ENCODE data around the gene MSI2. TPM values are rescaled to one million over a fixed set of nuclear protein-coding genes. Genes with fewer than 3 reads are reported as not detected.

The MSI2 gene
- total RNA-seq, 1 experiment from 2014 or later: 169 TPM

GRCh38 chr17:57432507-57433277 is 176.4 kb downstream of the MSI2 start:
- H3K79me2 ChIP-seq (ENCODE audit: low read length): peaks cover 99% of the 10 kb centered on the region
- H3K9me2 ChIP-seq (replicated peaks; ENCODE audit: insufficient read depth, low read length): no peaks in the 10 kb centered on the region
- peak overlapping the region; percentile 17; the same call in 1 of the 2 replicates for H3K27ac ChIP-seq (ENCODE audit: low read length)
- no peak overlapping the region for H3K4me2 ChIP-seq (ENCODE audit: low read depth, low read length, poor library complexity, severe bottlenecking)
- H4K20me1 ChIP-seq (ENCODE audit: insufficient read depth, low read depth, low read length): no peaks in the 10 kb centered on the region
- H3K4me1 ChIP-seq (ENCODE audit: low read length): peaks cover 65% of the 10 kb centered on the region
- no peak overlapping the region for H3K4me3 ChIP-seq (ENCODE audit: low read length)
- H3K9me3 ChIP-seq (ENCODE audit: low read length): no peaks in the 10 kb centered on the region
- no peak overlapping the region for H2AFZ ChIP-seq (ENCODE audit: low read length)
- DNase-seq: no peak
- H3K27me3 ChIP-seq (ENCODE audit: low read length): no peaks in the 10 kb centered on the region
- H3K36me3 ChIP-seq (ENCODE audit: insufficient read depth, low read length): no peaks in the 10 kb centered on the region
- H3K9ac ChIP-seq (ENCODE audit: low read length): no peak overlapping the region

GRCh38 chr17:57433452-57433851 is 177.1 kb downstream of the MSI2 start:
- Histone ChIP-seq H3K79me2 (ENCODE audit: low read length) (peaks cover 100% of the 10 kb centered on the region), H3K9me3 (ENCODE audit: low read length) (no peaks in the 10 kb centered on the region), H3K9ac (ENCODE audit: low read length) (no peak overlapping the region), H3K27ac (ENCODE audit: low read length) (peak overlapping the region; percentile 17; the same call in 1 of the 2 replicates), H3K9me2 (replicated peaks; ENCODE audit: insufficient read depth, low read length) (no peaks in the 10 kb centered on the region), H3K4me2 (ENCODE audit: low read depth, low read length, poor library complexity, severe bottlenecking) (no peak overlapping the region), H4K20me1 (ENCODE audit: insufficient read depth, low read depth, low read length) (no peaks in the 10 kb centered on the region), H3K4me1 (ENCODE audit: low read length) (peaks cover 65% of the 10 kb centered on the region), H3K27me3 (ENCODE audit: low read length) (no peaks in the 10 kb centered on the region), H3K4me3 (ENCODE audit: low read length) (no peak overlapping the region), H3K36me3 (ENCODE audit: insufficient read depth, low read length) (no peaks in the 10 kb centered on the region), H2AFZ (ENCODE audit: low read length) (no peak overlapping the region)
- no peak for DNase-seq

GRCh38 chr17:57434361-57434760 is 178.0 kb downstream of the MSI2 start:
- Histone ChIP-seq H3K4me3 (ENCODE audit: low read length) (no peak overlapping the region), H3K4me2 (ENCODE audit: low read depth, low read length, poor library complexity, severe bottlenecking) (no peak overlapping the region), H3K36me3 (ENCODE audit: insufficient read depth, low read length) (no peaks in the 10 kb centered on the region), H3K79me2 (ENCODE audit: low read length) (peaks cover 100% of the 10 kb centered on the region), H3K9me3 (ENCODE audit: low read length) (no peaks in the 10 kb centered on the region), H3K27ac (ENCODE audit: low read length) (peak overlapping the region; percentile 93), H3K9me2 (replicated peaks; ENCODE audit: insufficient read depth, low read length) (no peaks in the 10 kb centered on the region), H3K27me3 (ENCODE audit: low read length) (no peaks in the 10 kb centered on the region), H3K9ac (ENCODE audit: low read length) (no peak overlapping the region), H2AFZ (ENCODE audit: low read length) (no peak overlapping the region), H3K4me1 (ENCODE audit: low read length) (peaks cover 65% of the 10 kb centered on the region), H4K20me1 (ENCODE audit: insufficient read depth, low read depth, low read length) (no peaks in the 10 kb centered on the region)
- DNase-seq: no peak

- peak overlapping the region; percentile 93 for H3K27ac ChIP-seq (ENCODE audit: low read length)
- H3K4me3 ChIP-seq (ENCODE audit: low read length): no peak overlapping the region
- H3K27me3 ChIP-seq (ENCODE audit: low read length): no peaks in the 10 kb centered on the region
- H3K36me3 ChIP-seq (ENCODE audit: insufficient read depth, low read length): no peaks in the 10 kb centered on the region
- no peaks in the 10 kb centered on the region for H3K9me3 ChIP-seq (ENCODE audit: low read length)
- peaks cover 80% of the 10 kb centered on the region for H3K4me1 ChIP-seq (ENCODE audit: low read length)
- peak overlapping the region; percentile 48 for H3K9ac ChIP-seq (ENCODE audit: low read length)
- no peaks in the 10 kb centered on the region for H4K20me1 ChIP-seq (ENCODE audit: insufficient read depth, low read depth, low read length)
- peaks cover 100% of the 10 kb centered on the region for H3K79me2 ChIP-seq (ENCODE audit: low read length)
- H3K9me2 ChIP-seq (replicated peaks; ENCODE audit: insufficient read depth, low read length): no peaks in the 10 kb centered on the region
- H3K4me2 ChIP-seq (ENCODE audit: low read depth, low read length, poor library complexity, severe bottlenecking): peak overlapping the region; percentile 50
- no peak overlapping the region for H2AFZ ChIP-seq (ENCODE audit: low read length)
- no peak for DNase-seq
Observed at GRCh38 chr17:57436565-57436964, 180.2 kb downstream of the MSI2 start.

GRCh38 chr17:57438066-57438731 is 181.9 kb downstream of the MSI2 start:
- Histone ChIP-seq H3K79me2 (ENCODE audit: low read length) (peaks cover 100% of the 10 kb centered on the region), H2AFZ (ENCODE audit: low read length) (no peak overlapping the region), H3K4me2 (ENCODE audit: low read depth, low read length, poor library complexity, severe bottlenecking) (peak overlapping the region; percentile 50), H4K20me1 (ENCODE audit: insufficient read depth, low read depth, low read length) (no peaks in the 10 kb centered on the region), H3K36me3 (ENCODE audit: insufficient read depth, low read length) (no peaks in the 10 kb centered on the region), H3K27me3 (ENCODE audit: low read length) (no peaks in the 10 kb centered on the region), H3K9me3 (ENCODE audit: low read length) (no peaks in the 10 kb centered on the region), H3K9ac (ENCODE audit: low read length) (peak overlapping the region; percentile 51), H3K9me2 (replicated peaks; ENCODE audit: insufficient read depth, low read length) (no peaks in the 10 kb centered on the region), H3K4me3 (ENCODE audit: low read length) (no peak overlapping the region), H3K27ac (ENCODE audit: low read length) (peak overlapping the region; percentile 93), H3K4me1 (ENCODE audit: low read length) (peaks cover 96% of the 10 kb centered on the region)
- peak; percentile 51 for DNase-seq

- H3K4me1 ChIP-seq (ENCODE audit: low read length): peaks cover 100% of the 10 kb centered on the region
Observed at GRCh38 chr17:57439651-57440050, 183.3 kb downstream of the MSI2 start.

GRCh38 chr17:57440522-57441269 is 184.4 kb downstream of the MSI2 start:
- H4K20me1 ChIP-seq (ENCODE audit: insufficient read depth, low read depth, low read length): no peaks in the 10 kb centered on the region
- DNase-seq: peak; percentile 84
- no peaks in the 10 kb centered on the region for H3K9me3 ChIP-seq (ENCODE audit: low read length)
- H3K79me2 ChIP-seq (ENCODE audit: low read length): peaks cover 99% of the 10 kb centered on the region
- H3K4me3 ChIP-seq (ENCODE audit: low read length): peak overlapping the region; percentile 21; the same call in 1 of the 2 replicates
- no peaks in the 10 kb centered on the region for H3K36me3 ChIP-seq (ENCODE audit: insufficient read depth, low read length)
- peak overlapping the region; percentile 50 for H3K4me2 ChIP-seq (ENCODE audit: low read depth, low read length, poor library complexity, severe bottlenecking)
- H2AFZ ChIP-seq (ENCODE audit: low read length): no peak overlapping the region
- peak overlapping the region; percentile 93 for H3K27ac ChIP-seq (ENCODE audit: low read length)
- H3K9me2 ChIP-seq (replicated peaks; ENCODE audit: insufficient read depth, low read length): no peaks in the 10 kb centered on the region
- H3K9ac ChIP-seq (ENCODE audit: low read length): peak overlapping the region; percentile 67
- peaks cover 100% of the 10 kb centered on the region for H3K4me1 ChIP-seq (ENCODE audit: low read length)
- H3K27me3 ChIP-seq (ENCODE audit: low read length): no peaks in the 10 kb centered on the region

More at GRCh38 chr17:57439651-57440050, 183.3 kb downstream of the MSI2 start:
- Histone ChIP-seq H3K4me2 (ENCODE audit: low read depth, low read length, poor library complexity, severe bottlenecking) (peak overlapping the region; percentile 50), H3K9me2 (replicated peaks; ENCODE audit: insufficient read depth, low read length) (no peaks in the 10 kb centered on the region), H3K27ac (ENCODE audit: low read length) (peak overlapping the region; percentile 93), H3K27me3 (ENCODE audit: low read length) (no peaks in the 10 kb centered on the region), H3K9ac (ENCODE audit: low read length) (peak overlapping the region; percentile 67), H2AFZ (ENCODE audit: low read length) (no peak overlapping the region), H4K20me1 (ENCODE audit: insufficient read depth, low read depth, low read length) (no peaks in the 10 kb centered on the region), H3K79me2 (ENCODE audit: low read length) (peaks cover 100% of the 10 kb centered on the region), H3K4me3 (ENCODE audit: low read length) (peak overlapping the region; percentile 21; the same call in 1 of the 2 replicates), H3K9me3 (ENCODE audit: low read length) (no peaks in the 10 kb centered on the region), H3K36me3 (ENCODE audit: insufficient read depth, low read length) (no peaks in the 10 kb centered on the region)
- no peak for DNase-seq

GRCh38 chr17:57441270-57441600 is 184.9 kb downstream of the MSI2 start:
- no peak for DNase-seq
- no peak overlapping the region for H2AFZ ChIP-seq (ENCODE audit: low read length)
- peaks cover 99% of the 10 kb centered on the region for H3K79me2 ChIP-seq (ENCODE audit: low read length)
- H3K27ac ChIP-seq (ENCODE audit: low read length): peak overlapping the region; percentile 93
- no peaks in the 10 kb centered on the region for H3K36me3 ChIP-seq (ENCODE audit: insufficient read depth, low read length)
- peak overlapping the region; percentile 21; the same call in 1 of the 2 replicates for H3K4me3 ChIP-seq (ENCODE audit: low read length)
- H3K4me1 ChIP-seq (ENCODE audit: low read length): peaks cover 100% of the 10 kb centered on the region
- no peaks in the 10 kb centered on the region for H4K20me1 ChIP-seq (ENCODE audit: insufficient read depth, low read depth, low read length)
- H3K9ac ChIP-seq (ENCODE audit: low read length): peak overlapping the region; percentile 67
- no peaks in the 10 kb centered on the region for H3K27me3 ChIP-seq (ENCODE audit: low read length)
- H3K4me2 ChIP-seq (ENCODE audit: low read depth, low read length, poor library complexity, severe bottlenecking): peak overlapping the region; percentile 50
- no peaks in the 10 kb centered on the region for H3K9me3 ChIP-seq (ENCODE audit: low read length)
- H3K9me2 ChIP-seq (replicated peaks; ENCODE audit: insufficient read depth, low read length): no peaks in the 10 kb centered on the region
